Hindlimb muscle (tissue), 1 donor: ENCODE data around the gene HMGN1. TPM values are rescaled to one million over a fixed set of nuclear protein-coding genes. Genes with fewer than 3 reads are reported as not detected.

Experiments
- DNase-seq: peaks from one replicate; pipeline ENCODE4 v3.0.0-alpha.2; 2013
- polyA plus RNA-seq: library from polyadenylated mRNA; unstranded; fragments of 120-200 nt; gene quantifications from one replicate; pipeline ENCODE4 v1.2.1, GENCODE V29; 2013; ENCODE audit not compliant: insufficient read length

Gene HMGN1
- polyA plus RNA-seq, 1 donor, result 268 TPM

DNA sequence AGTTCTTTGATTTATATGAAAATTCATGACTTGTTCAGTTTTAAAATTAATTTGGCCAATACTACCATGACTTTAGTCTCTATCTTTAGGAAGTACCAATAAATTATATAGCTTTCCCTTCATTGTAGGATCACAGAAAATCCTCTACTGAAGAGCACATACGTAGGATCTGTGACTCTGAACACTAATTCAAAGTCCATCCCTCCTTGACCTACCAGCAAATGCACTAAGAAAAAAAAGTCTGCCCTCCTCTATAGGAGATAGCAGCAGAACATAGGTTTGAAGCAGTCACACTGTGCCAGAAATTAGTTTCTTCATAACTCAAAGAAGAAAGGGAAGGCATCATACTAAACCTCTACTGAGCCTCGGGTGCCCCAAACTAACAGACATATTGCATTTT is 52.0 kb downstream of the HMGN1 start:
- DNase-seq, result no peak

Other genes with a start within 250 kb of the HMGN1 start
- gene PSMG1, start 165.6 kb downstream of the HMGN1 start, polyA plus RNA-seq, result 36.5 TPM
- gene BRWD1, start 35.5 kb downstream of the HMGN1 start, polyA plus RNA-seq, result 27.7 TPM
- 1.8 TPM for gene LCA5L, start 96.7 kb upstream of the HMGN1 start, polyA plus RNA-seq
- gene SH3BGR, start 102.9 kb upstream of the HMGN1 start, polyA plus RNA-seq, result 190 TPM